GM10266 (cell line): ENCODE measurements around the gene CELF4.

Experiments used
- DNase-seq: peaks from one replicate; pipeline ENCODE4 v3.0.0; 2012; ENCODE audit errors: extremely low spot score
- CTCF ChIP-seq: IDR thresholded peaks from 2 replicates; pipeline ENCODE4 v1.5.1; 2012; ENCODE audit warnings: mild to moderate bottlenecking, low read depth; ENCODE audit not compliant: control insufficient read depth, insufficient read depth; ENCODE audit errors: missing control alignments

The CELF4 gene

GRCh38 chr18:37253394-37254235 is 312.0 kb downstream of the CELF4 start:
- DNase-seq = peak; percentile 81
- TF ChIP-seq CTCF = no peak

GRCh38 chr18:37252854-37253393 is 312.7 kb downstream of the CELF4 start:
- DNase-seq = no peak
- TF ChIP-seq CTCF = no peak

- DNase-seq = no peak
- no peak for TF ChIP-seq CTCF
Observed at GRCh38 chr18:37252342-37252741, 313.3 kb downstream of the CELF4 start.

GRCh38 chr18:37251679-37252078 is 313.9 kb downstream of the CELF4 start:
- no peak for DNase-seq
- TF ChIP-seq CTCF = no peak

- no peak for TF ChIP-seq CTCF
- no peak for DNase-seq
Observed at GRCh38 chr18:37249895-37250618, 315.5 kb downstream of the CELF4 start.

GRCh38 chr18:37249171-37249886 is 316.3 kb downstream of the CELF4 start:
- no peak for TF ChIP-seq CTCF

GRCh38 chr18:37248281-37248680 is 317.3 kb downstream of the CELF4 start:
- TF ChIP-seq CTCF = no peak
- no peak for DNase-seq

More at GRCh38 chr18:37249171-37249886, 316.3 kb downstream of the CELF4 start:
- DNase-seq = no peak
